Measurements from ENCODE around the gene TSPAN33. TPM values are rescaled to one million over a fixed set of nuclear protein-coding genes. Genes with fewer than 3 reads are reported as not detected.

Gene TSPAN33, protein sequence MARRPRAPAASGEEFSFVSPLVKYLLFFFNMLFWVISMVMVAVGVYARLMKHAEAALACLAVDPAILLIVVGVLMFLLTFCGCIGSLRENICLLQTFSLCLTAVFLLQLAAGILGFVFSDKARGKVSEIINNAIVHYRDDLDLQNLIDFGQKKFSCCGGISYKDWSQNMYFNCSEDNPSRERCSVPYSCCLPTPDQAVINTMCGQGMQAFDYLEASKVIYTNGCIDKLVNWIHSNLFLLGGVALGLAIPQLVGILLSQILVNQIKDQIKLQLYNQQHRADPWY
- total RNA-seq (2022; extraction: Qiagen RNA extraction) = 5.5 to 6.4 TPM (median 5.7 TPM) in 5 replicates

DNA sequence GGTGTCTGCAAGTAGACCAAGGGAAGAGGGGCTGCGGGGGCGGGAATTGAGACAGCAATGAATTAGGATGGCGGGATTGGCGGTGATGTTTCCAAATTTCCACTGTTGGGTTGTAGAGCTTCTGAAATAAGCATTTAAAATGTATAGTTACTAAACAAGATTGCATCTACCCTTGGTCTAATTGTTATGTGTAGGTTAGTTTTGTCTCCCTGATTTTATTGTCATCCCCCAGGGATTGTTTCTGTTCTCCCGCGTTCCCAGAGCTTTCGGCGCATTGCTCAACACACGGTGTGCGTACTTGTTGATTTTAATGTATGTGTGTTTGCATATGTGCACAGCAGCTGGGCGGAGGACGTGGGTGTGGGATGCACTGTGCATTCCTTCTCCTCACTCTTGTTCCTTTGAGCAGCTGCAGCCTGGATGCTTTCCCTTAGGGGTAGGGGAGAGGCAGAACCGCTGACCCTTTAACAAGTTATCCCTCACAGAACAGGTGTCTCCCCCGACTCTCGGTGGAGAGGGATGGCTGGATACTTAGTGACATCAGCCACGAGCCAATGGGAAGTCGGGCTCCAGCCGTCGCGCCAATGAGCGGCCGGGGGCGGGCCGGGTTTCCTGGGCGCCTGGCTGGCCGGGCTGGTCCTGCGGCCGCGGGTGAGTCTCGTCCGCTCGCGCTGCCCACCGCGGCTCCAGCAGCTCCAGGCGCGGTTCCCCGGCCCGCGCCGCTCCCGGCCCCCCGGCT lies at the start of gene TSPAN33:
Gene TSPAN33, plus strand, starts transcription at position 613 of the 739 bp plus-strand sequence. CDS start 274 bp downstream, outside the sequence.

DNA sequence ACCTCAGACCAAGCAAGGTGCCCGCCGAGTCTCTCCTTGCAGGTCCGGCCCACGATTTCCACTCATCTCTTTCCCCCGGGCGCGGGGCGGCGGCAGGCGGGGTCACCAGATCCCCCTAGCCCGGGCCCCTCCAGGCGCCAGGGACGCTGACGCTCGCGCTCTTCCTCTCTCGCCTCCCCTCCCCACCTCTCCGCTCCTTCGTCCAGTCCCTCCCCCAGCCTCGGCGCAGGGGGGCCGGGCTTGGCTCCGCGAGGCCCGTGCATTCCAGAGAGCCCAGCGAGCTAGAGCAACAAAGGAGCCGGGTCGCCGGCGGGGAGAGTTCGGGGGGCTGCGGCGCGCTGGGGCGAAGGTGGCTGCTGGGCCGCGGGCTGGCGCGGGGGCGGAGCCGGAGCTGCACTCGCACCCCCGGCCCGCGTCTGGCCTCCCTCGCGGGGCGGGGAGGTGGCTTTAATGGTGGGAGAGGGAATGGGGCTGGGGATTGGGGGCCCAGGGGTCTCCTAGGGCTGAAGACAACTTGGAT lies 43.9 kb downstream of the TSPAN33 start, which contains the start of gene SMO:
Gene SMO, plus strand, starts transcription at position 262 of the 520 bp plus-strand sequence. CDS start 519 bp downstream, outside the sequence.

Other genes with a start within 250 kb of the TSPAN33 start
- 0.15 to 0.25 TPM (median 0.17 TPM) in 4 of 5 replicates, not detected in the other for gene KCP, start 234.0 kb upstream of the TSPAN33 start, total RNA-seq (2022; extraction: Qiagen RNA extraction)
- 12.2 to 17.8 TPM (median 15.2 TPM) in 5 replicates for gene IRF5, start 206.8 kb upstream of the TSPAN33 start, total RNA-seq (2022; extraction: Qiagen RNA extraction)
- 39.8 to 52.5 TPM (median 41.2 TPM) in 5 replicates for gene TNPO3, start 89.6 kb upstream of the TSPAN33 start, total RNA-seq (2022; extraction: Qiagen RNA extraction)
- 11.4 to 14.9 TPM (median 14.3 TPM) in 5 replicates for gene SMO, start 43.9 kb downstream of the TSPAN33 start, total RNA-seq (2022; extraction: Qiagen RNA extraction)
- gene AHCYL2, start 80.3 kb downstream of the TSPAN33 start, total RNA-seq (2022; extraction: Qiagen RNA extraction) = 4.9 to 6.6 TPM (median 5.7 TPM) in 5 replicates